Erythroblast (primary cell): ENCODE data around the gene SSBP2.

Experiments used
- GATA1 ChIP-seq: IDR thresholded peaks from 2 replicates; pipeline ENCODE4 v1.6.1; 2011; ENCODE audit warnings: low read depth, mild to moderate bottlenecking, control low read depth, low read length, moderate library complexity
- POLR2A ChIP-seq: IDR thresholded peaks from 2 replicates; pipeline ENCODE4 v1.6.1; 2011; ENCODE audit warnings: mild to moderate bottlenecking, low read length

DNA sequence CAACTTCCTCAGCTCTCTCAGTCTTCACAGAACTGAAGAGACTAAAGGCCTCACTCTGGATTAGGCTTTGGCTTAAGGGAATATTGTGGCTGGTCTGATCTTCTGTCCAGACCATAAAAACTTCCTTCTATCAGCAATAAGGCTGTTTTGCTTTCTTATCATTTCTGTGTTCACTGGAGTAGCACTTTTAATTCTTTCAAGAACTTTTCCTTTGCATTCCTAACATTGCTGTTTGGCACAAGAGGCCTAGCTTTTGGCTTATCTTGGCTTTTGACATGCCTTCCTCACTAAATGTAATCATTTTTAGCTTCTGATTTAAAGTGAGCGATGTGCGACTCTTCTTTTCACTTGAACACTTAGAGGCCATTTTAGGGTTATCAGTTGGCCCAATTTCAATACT lies 268.3 kb downstream of the SSBP2 start:
- TF ChIP-seq POLR2A (no peak), GATA1 (no peak)
